ENCODE measurements around the gene SIGLEC11. TPM values are rescaled to one million over a fixed set of nuclear protein-coding genes. Genes with fewer than 3 reads are reported as not detected.
A peak's percentile ranks its signal among the peaks of the same experiment; 100 is the strongest.
"Not testable (repeated sequence)": the region's sequence is repeated elsewhere in the genome, so short reads cannot be mapped to it uniquely, and the experiment has no call there.

Gene SIGLEC11
- total RNA-seq, 1 donor from 2014 or later = not detected

DNA sequence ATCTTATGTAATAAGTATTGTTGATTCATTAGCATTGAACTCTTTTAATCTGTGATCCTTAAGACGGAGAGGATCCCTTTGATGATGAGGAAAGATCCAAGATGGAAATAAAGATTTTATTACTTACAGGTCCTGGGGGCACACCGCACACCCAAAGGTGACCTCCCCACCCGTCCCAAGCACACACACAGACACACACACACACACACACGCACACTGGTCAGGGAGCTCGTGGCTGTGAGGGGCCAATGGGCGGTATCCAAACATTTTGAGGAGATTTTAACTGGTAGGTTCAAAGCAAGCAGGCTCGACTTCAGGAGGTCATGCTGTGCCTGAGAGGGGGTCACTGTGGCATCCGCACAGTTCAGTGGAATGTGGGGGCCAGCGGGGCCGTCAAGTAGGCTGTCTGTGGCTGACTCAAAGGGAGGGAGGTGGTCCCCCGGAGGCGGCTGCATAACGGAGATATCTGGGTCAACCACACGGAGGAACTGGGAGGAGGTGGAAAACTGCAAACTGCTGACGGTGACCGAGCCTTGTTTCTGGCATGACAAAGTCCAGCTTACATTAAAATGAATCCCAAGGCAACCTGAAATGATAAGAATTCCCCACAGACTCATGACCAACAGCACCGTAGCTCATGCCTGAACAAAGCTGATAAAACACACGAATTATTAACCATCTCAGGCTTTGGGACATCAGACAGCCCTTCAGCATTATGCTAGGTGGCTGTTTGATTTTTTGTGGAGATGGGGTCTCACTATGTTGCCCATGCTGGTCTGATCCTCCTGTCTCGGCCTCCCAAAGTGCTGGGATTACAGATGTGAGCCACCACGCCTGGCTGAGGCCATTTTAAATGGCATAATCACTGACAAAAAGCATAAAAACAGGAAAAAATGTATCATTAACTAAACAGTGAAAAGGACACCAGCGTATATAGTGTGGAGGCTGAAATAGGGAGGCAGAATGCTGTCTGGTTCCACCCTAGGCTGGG lies 20.9 kb upstream of the SIGLEC11 start:
- DNase-seq (ENCODE audit: low read depth in 2 of 2) = no peak

DNA sequence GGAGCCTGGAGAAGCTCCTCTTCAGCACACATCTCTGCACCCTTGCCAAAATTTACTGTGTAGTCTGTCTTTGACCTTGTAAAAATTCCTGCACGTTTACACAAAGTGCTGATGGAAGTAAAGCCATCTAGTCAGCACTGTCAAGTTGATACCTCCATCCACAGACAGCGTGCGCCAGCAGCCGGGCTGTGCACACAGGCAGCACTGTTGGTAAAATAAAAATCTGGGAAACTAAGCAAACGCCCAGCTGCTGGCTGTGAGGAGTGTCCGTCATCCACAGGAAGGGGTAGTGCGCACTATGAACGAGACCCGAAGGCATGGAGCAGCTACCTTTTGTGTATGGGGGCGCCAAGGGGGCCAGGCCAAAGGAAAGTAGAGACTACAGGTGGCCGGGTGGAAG lies 17.4 kb upstream of the SIGLEC11 start:
- DNase-seq (ENCODE audit: low read depth in 2 of 2) = no peak

DNA sequence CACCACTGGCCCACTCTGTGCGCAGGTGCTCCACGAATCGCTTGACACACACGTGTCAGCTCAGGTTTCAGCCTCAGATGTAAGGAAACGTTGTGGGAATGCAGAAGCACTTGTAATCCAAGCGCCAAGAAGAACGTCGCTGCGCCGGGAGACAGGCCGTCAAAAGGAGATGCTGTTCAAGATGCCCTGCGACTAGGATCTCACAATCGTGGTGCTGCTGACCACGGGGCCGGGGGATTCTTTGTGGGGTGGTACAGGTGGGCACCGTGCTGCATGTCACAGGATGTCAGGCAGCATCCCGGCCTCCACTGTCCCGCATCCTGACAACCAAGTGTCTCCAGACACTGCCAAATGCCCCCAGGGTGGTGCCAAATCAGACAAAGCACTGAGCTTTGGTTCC lies 16.9 kb upstream of the SIGLEC11 start:
- DNase-seq (ENCODE audit: low read depth in 2 of 2) = no peak

DNA sequence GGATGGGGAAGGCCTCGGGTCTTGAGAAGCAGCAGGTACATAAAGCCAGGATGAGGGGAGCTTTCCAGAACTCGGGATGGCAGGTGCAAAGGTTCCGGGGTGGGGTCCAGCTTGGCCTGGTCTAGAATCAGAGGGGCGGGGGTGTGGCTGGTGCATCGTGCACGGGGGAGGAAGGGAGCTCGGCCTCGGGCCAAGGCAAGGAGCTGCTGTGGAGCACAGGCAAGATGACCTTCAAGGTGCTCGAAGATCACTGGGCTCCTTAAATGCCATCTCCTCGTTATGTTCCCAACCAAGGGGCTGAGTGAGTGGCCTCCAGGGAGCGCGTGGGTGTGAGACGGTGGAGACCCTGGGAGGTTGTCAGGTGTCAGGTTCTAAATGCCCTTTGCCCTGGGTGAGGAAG lies 16.1 kb upstream of the SIGLEC11 start:
- no peak for DNase-seq (ENCODE audit: low read depth in 2 of 2)

DNA sequence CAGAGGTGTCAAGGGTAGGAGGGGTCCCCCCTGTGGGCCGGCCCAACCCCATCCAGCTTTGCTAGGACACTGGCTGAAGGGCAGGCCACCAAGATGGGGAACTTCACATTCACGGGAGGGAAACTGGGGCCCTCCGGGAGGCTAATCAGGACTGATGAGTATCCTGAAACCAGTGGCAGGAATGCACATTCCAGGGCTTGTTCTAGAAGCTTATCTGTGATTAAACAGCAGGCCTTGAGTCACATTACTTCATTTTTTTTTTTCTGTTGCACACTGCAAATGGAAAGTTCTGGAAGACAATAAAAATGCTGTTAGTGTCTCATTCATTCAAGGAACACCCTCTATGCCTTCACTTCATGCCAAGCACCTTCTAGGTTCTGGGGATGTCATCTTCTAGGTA lies 15.5 kb upstream of the SIGLEC11 start:
- DNase-seq (ENCODE audit: low read depth in 2 of 2) = no peak

DNA sequence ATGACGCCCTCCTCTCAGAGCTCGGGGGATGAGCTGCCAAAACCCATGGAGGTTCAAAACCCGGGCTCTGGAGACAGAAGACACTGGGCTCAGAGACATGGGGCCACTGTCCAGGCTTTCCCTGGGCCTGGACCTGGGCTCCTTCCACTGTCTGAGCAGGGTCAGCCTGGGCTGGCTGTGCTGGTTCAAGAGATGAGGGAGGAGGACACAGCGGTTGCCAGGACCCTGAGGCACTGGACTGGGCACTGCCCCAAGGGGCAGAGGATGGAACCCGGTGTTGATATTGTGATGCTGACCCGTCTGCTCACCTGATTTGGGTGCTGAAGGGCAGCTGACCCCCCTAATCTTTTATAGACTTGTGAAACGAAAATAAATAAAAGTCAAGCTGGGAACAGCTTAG lies 14.1 kb upstream of the SIGLEC11 start:
- DNase-seq (ENCODE audit: low read depth in 2 of 2) = no peak

DNA sequence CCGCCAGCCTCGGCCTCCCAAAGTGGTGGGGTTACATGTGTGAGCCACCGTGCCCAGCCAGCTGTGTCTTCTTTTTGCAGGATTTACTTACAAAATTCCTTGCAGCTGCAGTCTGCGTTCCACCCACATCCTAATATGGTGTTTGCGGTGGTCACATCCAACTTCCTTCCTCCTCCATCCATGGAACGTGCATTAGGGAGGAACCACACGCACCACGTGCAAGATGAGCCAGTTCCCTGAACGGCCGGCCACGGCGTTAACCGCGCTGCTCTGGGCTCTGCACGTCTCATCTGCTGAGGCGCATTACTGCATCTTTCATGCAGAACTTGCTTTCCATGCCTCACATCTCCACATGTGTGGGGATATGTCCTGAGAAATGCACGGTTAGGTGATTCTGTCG lies 13.0 kb upstream of the SIGLEC11 start:
- DNase-seq (ENCODE audit: low read depth in 2 of 2) = no peak

DNA sequence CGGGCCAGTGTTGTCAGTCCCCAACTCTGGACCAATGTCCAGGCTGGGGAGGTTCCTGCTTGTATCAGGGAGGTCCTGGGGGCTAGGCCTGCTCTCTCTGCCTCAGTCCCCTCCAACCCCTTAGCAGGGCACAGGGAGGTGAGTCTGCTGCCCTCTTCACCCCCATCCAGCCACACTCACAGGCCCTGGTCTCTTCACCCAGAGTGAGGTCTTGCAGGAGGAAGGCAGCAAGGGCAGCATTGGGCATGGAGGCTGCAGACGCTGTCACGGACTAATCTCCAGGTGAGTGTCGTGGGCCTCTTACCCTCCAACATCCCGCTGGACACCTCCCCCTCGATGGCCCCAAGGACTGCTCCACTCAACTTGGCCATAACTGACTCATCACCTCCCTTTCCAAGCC lies 11.9 kb upstream of the SIGLEC11 start:
- no peak for DNase-seq (ENCODE audit: low read depth in 2 of 2)

DNA sequence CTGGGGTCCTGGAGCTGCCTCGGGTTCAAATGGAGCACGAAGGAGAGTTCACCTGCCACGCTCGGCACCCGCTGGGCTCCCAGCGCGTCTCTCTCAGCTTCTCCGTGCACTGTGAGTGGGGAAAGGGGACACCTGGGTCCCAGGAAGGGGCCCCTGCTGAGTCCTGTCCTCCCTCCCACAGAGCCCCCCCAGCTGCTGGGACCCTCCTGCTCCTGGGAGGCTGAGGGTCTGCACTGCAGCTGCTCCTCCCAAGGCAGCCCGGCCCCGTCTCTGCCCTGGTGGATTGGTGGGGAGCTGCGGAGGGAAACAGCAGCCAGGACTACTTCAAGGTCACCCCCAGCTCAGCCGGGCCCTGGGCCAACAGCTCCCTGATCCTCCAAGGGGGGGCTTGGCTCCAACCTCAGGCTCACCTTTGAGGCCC lies 11.0 kb upstream of the SIGLEC11 start:
- no peak for DNase-seq (ENCODE audit: low read depth in 2 of 2)

DNA sequence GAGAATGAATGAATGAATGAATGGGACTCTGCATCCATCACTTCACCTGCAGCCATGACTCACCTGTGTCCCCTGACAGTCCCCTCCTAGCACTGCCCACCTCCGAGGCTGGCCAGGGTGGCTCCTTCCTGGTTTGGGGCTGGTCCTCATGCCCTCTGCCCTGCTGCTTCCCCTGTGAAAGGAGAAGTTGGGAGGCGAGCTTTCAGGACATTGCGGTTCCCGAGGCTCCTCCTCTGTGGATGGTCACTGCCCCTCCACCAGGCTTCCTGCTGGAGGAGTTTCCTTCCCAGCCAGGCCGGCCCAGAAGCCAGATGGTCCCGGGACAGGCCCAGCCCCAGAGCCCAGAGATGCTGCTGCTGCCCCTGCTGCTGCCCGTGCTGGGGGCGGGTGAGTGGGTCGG lies 8.4 kb upstream of the SIGLEC11 start:
- not testable (repeated sequence) for DNase-seq (ENCODE audit: low read depth in 2 of 2)

DNA sequence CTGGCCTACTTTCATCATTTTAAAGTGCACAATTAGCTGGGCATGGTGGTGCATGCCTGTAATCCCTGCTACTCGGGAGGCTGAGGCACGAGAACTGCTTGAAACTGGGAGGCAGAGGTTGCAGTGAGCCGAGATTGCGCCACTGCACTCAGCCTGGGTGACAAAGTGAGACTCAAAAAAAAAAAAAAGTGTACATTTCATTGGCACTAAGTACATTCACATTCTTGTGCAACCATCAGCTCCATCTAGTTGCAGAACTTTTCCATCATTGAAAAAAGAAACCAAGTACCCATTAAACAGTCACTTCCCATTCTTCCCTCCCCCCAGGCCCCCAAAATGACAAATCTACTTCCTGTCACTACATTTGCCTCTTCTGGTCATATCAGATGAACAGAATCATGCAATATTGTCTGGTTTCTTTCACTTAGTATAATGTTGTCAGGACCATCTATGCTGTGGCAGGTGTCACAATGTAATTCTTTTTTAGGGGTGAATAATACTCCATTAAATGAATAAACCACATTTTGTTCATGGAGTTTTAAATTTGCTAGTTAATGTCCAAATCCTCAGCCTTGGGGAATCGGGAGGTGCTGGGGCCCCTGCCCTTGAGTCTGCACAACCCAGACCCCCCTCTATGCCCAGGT lies 7.4 kb upstream of the SIGLEC11 start:
- DNase-seq (ENCODE audit: low read depth in 2 of 2) = no peak

DNA sequence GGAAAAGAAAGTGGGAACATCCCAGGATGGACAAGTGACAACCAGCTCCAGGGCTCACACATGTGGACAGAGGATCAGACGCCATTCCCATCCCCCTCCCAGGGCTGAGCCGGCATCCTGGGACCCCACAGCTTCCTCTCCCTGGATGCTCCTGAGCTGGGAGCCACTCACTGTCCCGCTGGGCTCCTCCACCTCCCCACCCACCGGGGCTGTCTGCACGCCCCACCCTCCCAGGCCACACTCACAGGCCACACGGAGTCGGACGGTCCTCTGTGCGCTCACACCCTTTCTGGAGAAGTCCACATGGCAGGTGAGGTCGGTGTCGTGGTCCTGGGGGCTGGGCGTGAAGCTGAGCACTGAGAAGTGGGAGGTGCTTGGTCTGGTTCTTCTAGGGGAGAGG lies 1.1 kb downstream of the SIGLEC11 start:
- not testable (repeated sequence) for DNase-seq (ENCODE audit: low read depth in 2 of 2)

DNA sequence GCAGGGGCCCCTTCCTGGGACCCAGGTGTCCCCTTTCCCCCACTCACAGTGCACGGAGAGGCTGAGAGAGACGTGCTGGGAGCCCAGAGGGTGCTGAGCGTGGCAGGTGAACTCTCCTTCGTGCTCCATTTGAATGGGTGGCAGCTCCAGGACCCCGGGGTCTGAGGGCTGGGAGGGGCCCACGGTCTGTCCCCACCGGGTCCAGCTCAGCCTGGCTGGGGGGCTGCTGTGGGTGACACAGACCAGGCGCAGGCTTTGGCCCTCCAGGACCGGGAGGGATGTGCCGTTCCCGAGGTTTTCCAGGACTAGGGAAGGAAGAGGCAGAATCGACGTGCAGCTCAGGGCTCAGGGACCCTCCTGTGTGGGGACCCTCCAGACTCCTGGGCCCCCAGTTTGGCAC lies 2.4 kb downstream of the SIGLEC11 start:
- DNase-seq (ENCODE audit: low read depth in 2 of 2) = not testable (repeated sequence)

DNA sequence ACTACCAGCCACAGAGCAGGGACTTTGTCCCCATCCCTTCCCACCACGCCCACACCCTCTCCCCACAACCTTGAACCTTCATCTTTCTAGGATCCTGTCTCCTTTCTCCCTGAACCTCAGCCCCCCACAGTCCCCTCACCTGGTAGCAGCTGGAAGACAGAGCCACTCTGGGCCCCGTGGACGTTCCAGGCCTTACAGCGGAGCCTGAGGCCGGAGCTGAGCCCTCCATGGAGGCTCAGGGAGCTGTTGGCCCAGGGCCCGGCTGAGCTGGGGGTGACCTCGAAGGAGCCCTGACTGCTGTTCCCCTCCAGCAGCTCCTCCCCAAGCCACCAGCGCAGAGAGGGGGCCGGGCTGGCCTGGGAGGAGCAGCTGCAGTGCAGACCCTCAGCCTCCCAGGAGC lies 2.8 kb downstream of the SIGLEC11 start:
- DNase-seq (ENCODE audit: low read depth in 2 of 2) = not testable (repeated sequence)

DNA sequence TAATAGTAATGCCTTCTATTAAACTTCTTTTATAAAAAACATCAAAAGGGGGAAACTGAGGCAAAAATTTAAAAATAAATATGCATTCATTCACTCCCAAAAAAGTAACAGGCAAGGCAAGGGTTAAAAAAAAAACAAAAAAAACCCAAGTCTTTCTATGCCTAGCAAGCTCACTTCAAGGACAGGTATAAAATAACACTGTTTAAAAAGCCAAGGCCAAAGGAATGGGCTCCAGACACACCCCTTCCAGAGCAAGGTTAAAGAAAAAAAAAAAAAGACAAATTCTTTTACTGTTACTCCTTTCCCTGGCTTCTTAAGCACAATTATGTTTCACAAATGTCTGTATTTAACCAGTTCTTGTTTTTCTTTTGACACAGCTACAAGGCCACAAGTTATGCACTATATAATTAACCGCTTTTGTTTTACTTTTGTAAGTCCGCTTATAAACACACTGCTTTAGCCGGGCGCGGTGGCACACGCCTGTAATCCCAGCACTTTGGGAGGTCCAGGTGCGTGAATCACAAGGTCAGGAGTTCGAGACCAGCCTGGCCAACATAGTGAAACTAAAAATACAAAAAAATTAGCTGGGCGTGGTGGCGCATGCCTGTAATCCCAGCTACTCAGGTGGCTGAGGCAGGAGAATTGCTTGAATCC lies 3.6 kb downstream of the SIGLEC11 start:
- no peak for DNase-seq (ENCODE audit: low read depth in 2 of 2)

DNA sequence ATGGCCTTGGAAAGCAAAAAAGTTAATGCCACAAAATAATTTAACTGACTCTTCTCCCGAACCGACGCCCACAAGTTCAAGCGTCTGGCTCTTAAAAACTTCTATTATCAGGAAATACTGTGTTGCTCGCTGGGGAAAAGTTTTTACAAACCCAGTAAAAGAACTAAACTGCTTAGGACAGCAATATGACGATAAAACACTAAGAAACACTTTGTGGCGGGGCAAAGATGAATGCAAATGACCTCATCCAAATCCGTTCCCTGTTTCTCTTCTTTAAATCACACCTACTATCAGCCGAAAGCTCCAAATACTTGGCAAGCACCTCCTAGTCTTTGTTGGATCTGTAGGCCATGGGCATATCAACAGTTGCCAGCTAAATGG lies 4.9 kb downstream of the SIGLEC11 start:
- DNase-seq (ENCODE audit: low read depth in 2 of 2) = no peak

DNA sequence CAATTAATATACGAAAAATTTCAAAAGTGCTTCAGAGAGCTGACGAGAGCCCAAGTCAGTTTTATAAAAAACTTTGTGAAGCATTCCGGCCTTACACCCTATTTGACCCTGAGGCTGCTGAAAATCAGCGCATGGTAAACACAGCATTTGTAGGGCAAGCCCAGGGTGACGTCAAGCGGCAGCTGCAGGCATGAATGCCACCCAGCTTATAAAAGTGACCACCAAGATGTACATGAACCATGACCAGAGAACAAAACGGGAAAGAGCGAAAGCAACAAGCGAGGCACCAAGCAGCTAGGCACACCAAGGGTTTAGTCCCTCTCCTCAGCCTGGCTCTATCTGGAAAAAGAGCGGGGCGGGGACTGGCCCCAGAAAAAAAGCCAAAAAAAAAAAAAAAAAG lies 6.0 kb downstream of the SIGLEC11 start:
- DNase-seq (ENCODE audit: low read depth in 2 of 2) = peak; percentile 39 to 55

DNA sequence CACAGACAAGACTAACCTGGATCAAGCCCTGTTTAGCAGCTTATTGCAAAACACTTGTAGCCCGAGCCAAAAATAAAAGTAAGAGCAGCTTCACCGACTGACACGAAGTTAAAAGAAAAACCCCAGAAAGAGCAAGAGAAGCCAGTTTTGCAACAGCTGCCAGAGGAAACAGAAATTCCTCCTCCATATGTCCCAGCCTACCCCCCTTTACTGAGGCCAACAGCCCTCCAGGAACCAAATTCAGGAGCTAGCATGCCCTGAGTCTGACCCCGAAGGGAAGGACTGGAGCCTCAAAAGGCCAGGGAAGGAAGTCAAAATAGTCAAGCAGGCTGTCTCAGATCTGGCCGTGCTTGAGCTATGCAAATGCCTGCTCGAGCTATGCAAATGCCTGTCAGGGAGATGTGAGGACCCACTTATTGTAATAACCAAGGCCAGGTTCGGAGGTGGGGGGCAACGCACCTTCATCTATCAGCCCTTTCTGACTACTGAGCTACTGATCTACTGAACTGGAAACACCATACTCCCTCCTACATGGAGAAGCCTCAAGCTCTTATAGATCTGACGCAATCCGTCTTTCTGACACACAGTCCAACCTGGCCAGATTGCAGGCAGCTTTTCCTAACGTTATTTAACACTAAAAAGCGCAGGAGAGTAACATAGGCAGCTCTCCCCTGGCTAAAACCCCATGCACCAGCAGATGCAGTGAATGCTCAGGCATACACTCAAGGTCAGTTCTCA lies 6.7 kb downstream of the SIGLEC11 start:
- peak in 1 of 2 donors; percentile 25 for DNase-seq (ENCODE audit: low read depth in 2 of 2)

DNA sequence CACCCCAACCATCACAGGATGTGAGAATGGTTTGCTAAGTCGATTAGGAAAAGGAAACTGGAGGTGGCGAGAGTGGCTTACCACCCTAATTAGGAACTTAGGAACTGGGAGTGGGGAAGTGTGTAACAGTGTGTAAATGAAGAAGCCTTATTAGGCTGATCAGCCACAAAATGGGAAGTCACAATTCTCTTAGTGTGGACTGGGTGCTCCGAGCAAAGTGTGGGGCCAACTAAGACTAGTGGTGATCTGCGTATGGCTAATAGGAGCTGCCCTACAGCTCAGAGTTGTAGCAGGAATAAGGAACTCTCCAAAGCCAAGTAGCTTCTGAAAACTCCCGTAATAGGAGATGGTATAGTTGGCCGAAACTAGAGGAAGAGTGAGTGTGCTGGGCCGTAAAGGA lies 7.6 kb downstream of the SIGLEC11 start:
- no peak for DNase-seq (ENCODE audit: low read depth in 2 of 2)

DNA sequence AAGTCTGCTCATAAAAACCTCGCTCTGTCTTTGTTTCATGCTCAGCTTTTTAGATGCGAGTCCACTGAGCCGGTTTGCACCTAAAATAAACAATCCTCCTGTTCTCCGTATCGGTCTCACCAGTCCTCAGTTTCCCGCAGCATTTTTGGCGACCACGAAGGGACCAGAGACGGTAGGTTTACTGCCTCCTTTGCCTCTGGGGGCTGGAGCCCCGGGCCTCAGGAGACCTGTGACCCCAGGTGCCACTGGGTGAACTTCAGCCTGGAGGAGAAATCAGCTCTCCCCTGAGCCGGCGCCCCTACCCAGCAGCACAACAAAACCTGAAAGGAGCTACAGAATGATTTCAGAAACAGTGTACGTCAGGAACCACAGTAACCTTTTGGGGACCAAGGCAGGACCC lies 8.1 kb downstream of the SIGLEC11 start:
- DNase-seq (ENCODE audit: low read depth in 2 of 2) = no peak

DNA sequence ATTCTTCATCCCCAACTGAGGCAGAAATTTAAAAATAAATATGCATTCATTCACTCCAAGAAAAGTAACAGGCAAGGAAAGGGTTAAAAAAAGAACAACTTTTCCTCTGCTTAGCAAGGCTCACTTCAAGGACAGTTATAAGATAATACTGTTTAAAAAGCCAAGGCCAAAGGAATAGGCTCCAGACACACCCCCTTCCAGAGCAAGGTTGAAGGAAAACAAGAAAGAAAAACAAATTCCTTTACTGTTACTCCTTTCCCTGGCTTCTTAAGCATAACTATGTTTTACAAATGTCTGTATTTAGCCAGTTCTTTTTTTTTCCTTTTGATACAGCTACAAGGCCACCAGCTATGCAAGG lies 8.5 kb downstream of the SIGLEC11 start:
- DNase-seq (ENCODE audit: low read depth in 2 of 2) = no peak
